Daoy (cell line): Measurements from ENCODE around the gene HS6ST1. TPM values are rescaled to one million over a fixed set of nuclear protein-coding genes. Genes with fewer than 3 reads are reported as not detected.

ENCODE experiments used
- DNase-seq: peaks from one replicate; pipeline ENCODE4 v3.0.0-alpha.2; 2015; ENCODE audit warnings: low read depth
- total RNA-seq: library from RNA; depleted of rRNA; stranded (reverse); fragments of >200 nt; shearing (Covaris generic); gene quantifications from 2 replicates; pipeline ENCODE4 v1.2.3, GENCODE V29; 2014

HS6ST1 gene
- total RNA-seq, 1 experiment from 2014 or later, result 13.0 TPM

DNA sequence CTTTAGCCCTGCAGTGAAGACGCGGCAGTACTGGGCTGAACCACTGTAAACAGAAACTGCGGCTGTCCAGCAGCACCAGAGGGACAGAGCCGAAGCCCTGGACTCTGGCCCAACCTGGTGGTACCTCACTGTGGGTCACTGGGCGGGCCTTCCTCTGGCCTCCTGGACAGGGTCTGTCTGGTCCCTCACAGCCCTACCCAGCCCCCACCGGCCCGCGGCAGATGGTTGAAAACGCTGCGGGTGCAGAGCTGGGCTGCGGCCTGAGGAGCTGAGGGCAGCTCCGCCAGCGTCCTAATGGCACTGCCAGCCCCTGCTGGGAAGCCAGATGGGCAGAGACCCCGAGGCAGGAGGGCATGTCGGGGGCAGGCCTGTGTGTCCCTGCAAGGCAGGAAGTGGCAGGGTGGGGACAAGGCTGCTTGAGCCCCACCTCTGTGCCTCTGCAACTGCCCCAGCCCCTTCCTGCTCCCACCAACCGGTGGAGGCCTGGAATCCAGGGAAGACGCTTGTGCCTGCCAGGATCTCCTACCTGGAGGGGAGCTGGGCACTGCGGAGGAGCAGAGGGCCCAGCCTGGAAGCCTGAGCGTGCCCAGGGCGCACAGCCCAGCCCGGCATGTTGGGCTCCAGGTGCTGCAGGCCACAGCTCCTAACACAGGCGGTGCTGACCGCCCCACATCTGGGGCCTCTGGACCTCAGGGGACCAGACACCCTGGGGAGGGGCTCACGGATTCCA, 36.3 kb downstream of the HS6ST1 start:
- no peak for DNase-seq

DNA sequence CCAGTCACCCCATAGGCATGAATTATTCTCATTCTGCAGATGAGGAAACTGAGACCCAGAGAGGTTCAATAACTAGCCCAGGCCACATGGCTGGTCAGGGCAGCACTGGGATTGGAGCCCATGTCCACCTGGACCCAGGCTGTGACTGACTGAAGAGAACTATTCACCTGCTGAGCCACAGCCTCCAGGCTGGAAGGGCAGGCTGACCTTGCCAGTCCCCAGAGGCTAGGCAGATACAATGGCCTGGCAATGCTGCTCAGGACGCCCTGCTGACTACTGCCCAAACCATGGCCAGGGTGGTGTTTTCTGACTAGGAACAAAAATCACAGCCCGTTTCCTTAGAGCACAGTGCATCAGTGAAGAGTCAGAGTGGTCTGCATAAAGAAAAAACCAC, 36.8 kb downstream of the HS6ST1 start:
- DNase-seq, result no peak

DNA sequence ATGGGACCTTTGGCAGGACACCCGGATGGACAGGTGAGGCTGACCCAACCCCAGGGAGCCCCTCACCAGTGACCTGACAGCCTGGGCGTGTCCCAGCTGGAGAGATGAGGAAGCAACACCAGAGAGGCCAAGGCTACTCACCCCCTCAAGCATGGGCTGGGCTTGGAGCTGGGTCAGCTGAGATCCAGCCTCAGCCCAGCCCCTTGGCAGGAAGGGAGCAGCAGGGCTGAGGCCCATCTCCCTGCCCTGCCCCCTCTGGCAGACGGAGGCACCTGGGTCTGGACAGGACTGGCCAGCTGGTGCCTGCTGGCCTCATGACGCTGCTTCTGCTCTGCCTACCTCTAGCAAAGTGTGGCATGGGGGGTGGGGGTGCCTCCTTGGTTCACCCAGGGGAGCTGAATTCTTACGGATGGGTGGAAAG, 37.8 kb downstream of the HS6ST1 start:
- DNase-seq, result no peak

DNA sequence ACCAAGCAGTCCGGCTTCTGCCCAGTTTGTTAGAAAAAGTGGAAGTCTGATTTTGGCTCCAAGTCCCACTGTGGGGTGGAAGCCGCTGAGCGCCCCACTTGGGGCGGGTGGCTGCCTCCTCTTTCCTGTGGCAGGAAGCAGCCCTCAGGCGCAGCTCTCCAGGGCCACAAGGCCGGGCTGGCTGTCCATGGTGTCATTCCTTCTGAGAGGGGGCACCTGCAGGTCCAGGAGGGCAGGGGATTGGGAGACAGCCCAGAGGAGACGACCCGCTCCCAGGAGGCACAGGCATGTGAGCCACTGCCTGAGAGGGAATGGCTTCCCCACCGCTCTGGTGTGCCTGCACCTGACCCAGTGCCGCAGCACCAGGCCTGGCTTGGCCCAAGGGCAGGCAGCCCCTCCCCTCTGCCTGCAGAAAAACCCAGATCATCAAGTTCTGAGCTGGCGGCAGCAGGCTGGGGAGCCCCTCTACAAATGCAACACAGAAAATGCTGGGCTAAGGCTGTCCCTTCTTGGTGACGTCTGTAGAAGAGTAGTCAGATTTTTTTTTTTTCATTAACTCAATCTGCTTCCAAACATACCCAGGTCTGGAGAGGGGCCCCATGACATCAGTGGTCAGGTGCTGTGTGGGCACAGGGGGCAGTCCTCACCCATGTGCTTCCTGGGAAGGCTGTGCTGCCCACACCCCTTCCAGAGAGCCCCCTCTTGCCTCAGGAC, 38.4 kb downstream of the HS6ST1 start:
- no peak for DNase-seq

DNA sequence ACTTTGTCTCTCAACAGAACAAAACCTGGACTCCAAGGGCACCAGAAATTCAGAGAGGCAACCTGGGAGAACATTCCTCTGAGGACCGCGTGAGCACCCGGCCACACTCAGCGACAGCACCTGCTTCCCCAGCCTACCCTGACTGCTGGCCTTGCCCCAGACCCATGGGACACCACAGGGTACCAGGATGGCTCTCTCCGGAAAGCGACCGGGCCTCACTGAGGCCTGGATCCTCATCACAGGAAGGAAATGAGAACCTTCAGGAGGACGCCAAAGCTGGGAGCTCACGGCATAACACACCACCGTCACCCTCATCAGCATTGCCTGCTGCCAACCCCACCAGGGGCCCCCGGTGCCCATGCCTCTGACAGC, 38.9 kb downstream of the HS6ST1 start:
- DNase-seq, result no peak

DNA sequence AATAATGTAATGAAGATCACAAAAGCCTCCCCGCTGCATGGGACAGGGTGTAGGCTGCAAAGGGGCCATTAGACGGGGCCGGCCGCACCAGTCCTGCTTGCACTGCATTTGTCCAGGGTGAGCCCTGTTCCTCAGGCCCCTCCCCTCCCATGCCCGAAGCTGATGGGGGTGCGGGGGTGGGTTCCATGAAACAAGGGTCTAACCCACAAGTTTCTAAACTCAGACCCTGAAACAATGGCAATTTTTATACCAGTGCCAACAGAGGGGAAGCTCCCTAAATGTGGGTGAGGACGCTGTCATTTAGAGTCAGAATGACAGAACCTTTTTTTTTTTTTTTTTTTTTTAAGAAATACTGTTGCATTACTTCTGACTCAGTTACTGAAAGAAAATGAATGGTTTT, 39.7 kb downstream of the HS6ST1 start:
- DNase-seq, result no peak

DNA sequence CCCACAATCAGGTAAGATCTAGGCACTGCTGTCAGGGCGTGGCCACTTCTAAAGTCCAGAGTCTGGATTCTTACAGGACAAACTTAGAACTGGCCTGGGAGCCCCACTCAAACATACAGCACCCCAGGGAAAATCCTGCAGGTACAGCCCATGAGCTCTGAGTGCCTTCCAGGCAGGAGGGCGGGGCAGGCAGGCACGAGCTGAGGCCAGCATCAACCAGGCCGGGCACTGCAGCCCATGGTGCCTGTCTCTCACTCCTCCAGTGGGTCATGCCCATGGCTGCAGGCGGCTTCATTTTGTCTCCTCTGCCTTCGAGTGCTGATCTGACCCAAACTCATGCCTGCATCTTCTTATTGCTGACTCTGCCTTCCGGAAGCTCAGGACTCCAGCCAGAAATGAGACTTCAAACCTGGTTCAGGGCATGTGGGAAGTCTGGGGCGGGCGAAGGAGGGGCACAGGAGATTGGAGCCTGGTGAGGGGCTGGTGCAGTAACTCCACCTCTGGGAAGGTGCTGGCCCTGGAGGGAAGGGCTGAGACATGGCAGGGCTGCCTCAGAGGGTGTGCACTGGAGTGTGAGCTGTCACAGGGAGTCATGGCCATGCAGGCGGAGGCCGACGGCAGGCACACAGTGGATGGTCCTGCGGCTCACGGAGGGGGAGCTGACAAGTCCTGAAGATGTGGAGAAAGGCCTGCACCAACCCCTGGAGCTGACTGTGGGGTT, 40.5 kb downstream of the HS6ST1 start:
- no peak for DNase-seq

DNA sequence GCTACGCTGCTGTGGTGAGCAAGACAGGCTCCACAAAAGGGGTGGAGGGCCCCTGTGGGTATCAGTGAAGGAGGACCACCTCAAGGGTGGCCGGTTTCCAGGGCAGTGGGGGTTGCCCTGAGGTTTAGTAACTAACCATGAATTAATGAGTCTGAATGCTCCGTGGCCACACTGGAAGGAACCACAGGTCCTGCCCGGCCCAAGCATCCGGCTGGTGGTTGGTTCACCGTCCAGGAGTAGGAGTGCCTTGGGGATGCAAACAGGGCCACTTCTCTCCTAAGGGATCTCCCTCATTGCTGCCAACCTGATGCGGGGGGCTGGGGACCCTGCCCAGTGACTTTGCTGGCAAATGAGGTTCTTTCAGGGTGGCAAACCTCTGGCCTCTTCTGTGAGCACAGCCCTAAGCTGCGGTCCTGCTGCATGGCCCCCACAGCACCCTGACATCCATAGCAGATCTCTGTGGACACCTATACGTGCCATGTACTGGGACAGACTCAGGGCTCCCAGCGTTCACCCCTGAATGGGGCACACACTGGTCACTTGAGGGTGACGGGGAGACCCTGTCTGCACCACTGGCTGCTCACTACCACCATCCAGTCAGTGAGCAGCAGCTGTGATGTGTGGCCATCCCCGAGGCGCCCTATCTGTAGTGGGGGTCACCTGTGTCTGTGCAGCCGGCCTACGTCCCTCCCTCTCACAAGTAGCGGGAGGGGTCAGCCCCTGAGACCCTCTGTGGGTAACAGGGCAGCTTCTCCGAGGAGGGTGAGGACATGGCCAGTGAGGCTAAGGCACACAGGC, 41.6 kb downstream of the HS6ST1 start:
- DNase-seq, result no peak

DNA sequence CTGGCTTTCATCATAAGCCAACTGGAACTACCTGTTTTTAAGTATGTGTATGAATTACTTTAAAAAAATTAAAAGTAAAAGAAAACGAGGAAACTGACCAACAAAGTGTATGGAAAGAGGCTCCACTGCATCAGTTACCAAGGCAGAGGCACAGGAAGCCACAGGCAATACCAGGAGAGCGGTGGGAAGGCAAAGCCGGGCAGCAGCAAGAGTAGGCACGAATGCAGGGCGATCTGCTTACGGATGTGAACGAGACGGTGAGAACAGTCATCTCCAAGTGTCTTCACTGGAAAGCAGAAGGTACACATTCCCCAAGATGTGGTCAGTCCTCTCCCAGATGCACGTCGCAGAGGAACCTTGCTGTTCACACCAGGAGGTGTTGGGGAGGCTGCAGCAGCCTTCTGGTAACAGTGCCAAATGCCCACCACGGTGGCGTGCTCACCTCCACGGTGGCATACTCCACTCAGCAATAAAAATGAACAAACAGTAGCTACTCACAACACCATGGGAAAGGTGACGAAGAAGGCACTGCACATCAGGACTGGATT, 43.1 kb downstream of the HS6ST1 start:
- no peak for DNase-seq

DNA sequence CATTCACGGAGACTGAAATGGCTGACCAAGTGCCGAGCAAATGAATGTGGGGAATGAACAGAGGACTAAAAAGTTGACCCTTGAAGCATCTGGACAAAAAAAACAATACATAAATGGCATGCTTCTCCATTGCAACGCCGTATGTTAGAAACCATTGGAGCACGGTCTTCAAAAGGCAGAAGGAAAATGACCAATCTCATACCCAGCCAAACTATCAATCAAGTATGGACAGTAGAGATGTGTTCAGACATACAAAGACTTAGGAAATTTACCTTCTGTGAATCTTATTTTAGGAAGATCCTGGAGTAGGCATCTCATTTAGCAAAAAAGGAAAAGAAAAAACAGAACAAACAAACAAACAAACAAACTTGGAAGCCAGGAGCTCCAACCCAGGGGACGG, 44.5 kb downstream of the HS6ST1 start:
- no peak for DNase-seq

DNA sequence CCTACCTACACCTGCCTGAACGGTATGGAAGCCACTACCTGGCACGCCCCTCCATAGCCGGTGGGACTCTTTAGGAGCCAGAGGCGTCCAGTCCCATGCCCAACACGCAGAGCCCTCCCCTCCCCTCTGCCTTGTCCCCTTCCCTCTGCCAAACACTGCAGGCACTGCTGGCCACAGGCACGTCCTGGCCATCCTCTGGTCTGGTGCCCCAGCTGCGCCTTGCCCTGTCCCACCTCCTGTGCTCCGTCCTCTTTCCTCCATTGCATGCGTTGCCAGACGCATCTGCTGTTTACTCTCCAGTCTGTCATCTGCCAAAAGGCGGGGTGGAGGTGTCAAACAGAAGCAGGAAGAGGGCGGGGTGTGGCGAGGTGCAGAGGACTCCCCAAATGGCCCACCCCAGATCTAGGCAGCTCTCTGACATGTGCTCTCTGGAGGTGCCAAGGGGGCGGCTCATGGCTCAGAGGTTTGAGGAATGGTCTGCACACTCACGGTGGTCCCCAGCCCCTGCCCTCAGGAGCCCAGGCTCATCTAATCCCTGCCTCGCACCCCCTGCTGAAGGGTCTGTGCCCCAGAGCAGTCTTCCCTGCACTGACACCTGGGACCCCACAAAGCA, 45.1 kb downstream of the HS6ST1 start:
- DNase-seq, result no peak

DNA sequence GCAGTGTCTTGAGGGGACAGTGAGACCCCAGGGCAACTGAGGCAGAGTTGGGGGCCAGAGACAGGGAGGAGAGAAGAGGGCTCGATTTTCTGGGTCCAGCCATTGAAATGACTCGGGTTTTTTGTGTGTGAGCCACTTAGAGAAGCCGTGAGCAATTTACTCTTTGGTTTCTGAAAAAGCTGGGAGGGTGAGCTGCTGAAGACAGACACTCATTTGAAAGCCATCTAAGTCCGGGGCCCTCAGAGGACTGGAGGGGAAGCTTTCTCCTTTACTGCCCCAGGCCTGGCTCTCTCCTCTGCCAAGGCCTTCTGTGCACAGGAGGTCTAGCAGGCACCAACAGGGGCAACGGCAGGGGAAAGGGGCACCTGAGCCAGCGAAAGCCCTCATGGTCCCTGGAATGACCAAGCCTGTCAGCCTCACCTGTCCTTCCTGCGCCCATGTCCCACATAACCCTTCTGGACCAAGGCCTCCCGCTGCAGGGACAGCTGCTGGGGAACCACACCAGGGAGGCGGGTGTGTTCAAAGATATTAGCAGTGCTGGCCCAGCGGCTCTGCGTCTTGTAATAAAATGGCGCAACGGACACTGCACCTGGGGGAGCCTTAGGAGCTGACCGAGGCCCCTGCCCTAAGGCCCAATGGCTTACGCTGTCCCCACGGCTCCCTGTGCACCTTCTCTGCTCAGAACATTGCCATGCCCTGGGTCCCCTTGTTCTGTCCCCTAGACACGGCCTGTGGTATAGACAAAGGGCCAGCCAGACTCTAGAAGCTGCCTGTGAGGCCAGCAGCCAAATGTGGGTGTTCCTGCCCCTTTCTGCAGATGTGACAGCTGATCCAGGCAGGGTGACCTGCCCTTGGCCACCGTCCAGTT, 45.8 kb downstream of the HS6ST1 start:
- DNase-seq, result no peak

DNA sequence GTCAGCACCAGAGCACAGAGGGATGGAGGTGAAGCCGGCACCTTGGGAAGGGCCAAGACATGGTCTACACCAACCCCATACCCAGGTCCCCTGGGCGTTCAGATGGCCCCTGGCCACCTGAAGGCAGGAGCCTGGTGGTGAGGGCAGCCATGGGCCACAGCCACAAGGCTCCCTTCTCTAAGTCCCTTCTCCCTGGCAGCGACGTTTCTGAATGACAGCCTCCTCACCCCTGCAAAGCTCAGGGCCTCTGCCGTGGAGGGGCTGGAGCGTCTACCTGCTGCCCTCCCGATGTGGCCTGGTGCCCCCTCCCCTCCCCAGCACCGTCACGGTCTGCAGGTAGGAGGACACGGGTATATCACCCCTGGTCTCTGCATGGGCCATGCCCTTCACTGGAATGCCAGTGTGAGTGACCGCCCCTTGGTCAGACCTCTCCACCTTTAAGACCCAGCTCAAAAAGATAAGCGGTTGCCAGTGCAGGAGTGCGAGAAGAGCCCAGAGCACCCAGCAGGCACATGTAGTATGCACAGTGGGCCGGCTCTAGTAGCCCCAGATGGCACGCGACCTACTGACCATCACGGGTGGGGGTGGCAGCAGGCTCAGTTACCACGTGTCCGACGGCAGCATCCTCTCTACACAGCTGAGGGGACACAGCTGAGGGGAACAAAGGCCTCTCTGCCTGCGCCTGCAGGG, 46.6 kb downstream of the HS6ST1 start:
- DNase-seq, result no peak

DNA sequence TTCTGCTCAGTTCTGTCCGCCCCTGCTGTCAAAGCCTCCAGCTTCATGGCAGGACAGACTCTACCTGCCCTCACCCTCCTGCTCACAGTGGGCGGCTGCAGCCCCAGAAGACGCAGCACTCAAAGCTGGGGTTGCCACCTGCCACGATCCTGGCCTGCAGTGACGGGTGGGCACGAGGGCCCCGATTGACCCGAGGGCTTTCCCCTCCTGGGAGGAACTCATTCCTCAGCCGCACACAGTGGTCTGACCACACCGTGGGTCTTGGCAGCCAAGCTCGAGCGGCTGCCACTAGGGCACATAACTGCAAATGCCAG, 47.1 kb downstream of the HS6ST1 start:
- DNase-seq, result no peak

DNA sequence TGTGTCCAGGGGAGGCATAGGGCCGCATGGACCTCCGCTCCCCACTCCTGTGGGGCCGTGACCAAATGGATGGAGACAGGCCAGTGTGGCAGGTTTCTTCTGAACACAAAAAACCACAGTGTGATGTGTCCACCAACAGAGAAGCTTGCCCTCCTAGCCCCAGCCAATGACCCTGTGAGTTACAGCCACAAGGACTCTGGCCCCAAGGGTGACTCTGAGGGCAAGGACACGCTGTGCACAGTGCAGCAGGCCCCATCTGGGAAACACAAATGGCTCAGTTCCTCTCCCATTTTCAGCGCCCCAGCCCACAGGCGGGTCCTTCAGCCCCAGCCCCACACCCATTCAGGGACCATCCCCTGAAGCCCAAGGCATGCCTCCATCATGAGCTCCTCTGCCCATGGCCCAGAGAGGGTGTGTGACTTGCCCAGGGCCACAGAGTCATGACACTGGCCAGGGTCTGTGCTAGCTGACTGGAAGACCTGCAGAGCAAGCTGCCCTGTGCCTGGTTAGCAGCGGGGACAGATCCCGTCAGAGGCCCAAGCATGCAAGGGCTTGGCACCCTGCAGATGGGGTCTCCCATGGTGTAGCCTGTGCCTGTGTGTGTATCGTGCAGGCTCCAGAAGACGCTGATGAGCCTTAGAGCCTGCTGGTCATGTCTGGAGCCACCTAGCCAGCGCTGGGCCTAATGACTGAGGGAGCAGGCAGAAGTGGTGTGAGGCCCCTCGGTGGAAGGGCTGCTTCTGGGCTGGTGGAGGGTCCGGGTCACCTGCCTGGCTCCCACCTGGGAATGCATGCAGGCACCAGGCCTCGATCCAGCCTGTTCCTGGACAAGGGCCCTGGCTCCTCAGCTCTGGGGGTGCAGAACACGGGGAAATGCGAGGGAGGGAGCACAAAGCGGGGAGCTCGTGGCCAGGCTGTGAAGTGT, 47.7 kb downstream of the HS6ST1 start:
- DNase-seq, result no peak

DNA sequence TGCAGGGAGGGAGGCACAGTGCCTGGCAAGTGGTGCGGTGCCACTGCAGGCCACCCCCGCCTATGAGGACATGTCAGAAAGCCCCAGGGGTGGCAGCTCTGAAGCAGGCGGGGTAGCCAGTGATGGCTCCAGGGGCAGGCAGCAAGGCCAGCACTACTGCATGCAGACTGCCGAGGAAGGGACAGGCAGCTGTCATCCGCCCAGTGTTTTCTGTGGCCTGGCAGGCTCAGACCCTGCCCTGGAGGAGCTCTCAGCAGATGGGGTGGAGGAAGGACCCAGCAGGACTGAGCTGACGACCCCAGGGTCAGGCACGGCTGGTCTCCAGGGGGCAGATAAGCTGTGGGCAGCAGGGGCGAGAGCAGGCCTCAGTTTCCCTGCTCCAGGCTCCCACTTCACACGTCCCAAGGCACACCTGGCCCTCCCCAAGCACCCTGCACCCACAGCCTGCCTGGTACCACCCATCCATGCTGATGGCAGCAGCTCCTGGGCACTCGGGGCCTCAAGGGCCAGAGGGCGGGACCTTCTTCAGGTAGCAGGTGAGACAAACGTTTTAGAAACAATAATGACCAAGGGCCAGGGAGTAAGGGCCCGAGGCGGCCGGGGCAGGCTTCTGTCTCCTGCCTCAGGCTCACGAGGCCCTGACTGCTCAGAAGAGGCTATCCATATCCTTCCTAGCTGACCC, 48.5 kb downstream of the HS6ST1 start:
- DNase-seq, result no peak

DNA sequence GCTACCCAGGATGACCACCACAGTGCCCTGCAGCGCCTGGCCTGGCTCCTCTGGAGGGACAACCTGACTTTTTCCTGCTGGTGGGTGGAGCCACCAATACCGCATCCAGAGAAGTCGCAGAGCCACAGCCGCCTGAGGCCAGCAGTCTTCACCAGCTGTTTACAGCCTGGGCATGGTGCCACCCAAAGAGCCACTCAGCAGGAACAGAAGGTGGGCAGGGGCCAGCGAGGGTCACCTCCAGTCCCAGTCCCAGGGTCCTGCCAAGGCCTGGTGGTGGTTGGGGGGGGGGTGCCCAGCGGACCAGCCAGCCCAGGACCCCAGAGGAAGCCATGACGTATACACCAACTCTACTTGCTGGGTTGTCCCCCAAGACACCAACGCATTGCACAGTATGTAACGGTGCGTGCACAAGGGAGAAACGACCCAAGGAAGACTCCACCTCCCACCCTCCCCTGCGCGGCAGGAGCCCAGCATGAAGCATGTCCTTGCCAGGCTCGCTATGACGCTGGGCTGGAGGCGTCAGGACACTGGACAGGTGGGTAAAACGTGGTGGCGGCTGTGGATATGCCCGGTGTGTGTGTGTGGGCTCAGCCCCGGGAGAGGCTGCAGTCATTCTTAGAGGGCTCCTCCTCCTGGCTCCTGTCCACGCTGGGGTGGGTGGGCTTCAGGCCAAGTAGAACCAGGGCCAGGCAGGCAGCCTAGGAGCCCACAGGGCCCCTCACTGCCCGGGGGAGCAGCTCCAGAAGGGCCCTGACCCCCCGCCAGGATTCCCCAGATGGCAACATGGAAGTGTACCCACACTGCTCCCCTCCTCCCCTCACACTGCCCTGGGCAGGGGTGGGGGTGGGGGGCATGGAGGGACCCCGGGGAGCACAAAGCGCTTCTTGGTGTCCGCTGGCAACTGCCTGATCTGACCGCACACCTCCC, 49.3 kb downstream of the HS6ST1 start:
- DNase-seq, result no peak
